ENCODE results near the gene COL20A1. TPM values are rescaled to one million over a fixed set of nuclear protein-coding genes. Genes with fewer than 3 reads are reported as not detected.
A peak's percentile ranks its signal among the peaks of the same experiment; 100 is the strongest.

The COL20A1 gene
- total RNA-seq, 1 experiment from 2014 or later = not detected

DNA sequence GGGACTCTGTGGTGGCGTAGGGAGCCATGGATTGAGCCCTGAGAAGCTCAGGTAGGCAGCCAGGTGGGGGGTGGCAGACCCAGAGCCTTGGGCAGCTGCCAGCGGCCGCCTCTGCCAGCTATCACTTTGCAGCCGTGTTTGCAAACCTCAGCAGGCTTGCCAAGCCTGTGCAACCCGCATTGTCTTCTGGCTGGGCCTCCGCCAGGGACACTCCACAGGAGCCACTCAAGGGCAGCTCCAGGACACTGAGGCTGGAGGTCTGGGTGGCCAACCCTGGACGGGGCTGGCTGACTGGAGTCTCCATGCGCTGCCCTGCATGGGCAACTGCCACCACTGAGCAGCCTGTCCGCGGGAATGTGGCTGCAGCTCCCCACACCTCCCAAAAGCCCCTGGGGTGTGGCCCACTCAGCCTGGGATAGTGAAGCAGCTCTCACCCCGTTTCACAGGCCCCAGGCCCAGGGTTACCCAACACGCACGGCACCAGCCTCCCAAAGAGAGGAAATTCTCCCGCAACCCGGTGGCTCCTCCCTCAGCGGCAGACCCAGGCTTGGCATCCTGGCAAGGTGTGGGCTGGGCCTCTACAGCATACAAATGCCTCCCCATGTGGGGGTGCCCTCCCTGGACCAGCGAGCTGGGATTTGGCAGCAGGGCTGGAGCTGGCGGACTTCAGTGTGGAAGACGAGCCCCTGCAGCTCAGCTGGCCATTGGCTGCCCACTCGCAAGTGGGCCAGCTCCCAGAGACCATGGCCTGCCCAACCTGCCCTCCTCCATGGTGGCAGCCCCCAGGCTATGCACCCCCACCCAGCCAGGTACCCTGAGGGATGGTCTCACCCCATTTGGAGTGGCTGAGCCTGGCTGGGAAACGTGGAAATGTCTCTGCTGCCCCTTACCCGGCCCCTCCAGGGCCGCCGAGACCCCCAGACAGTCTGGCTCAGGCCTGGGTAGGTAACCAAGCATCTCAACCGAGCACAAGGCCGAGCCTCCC is 65.2 kb downstream of the COL20A1 start:
- ChIA-PET POLR2A (ENCODE audit: unreplicated experiment) (no interaction called here), CTCF (no interaction called here)
- Histone ChIP-seq H3K79me2 (ENCODE audit: low read length) (no peaks in the 10 kb centered on the region), H3K27me3 (ENCODE audit: low read length) (0 out of 2 replicates have a peak, but pooled peaks cover 4% of the 10 kb centered on the region), H3K27ac (ENCODE audit: low read length) (no peak overlapping the region), H3K9me2 (replicated peaks; ENCODE audit: low read length) (no peaks in the 10 kb centered on the region), H4K20me1 (ENCODE audit: low read length) (no peaks in the 10 kb centered on the region), H3K4me2 (ENCODE audit: low read length) (no peak overlapping the region), H3K4me1 (ENCODE audit: insufficient read depth, low read length) (no peaks in the 10 kb centered on the region), H3K4me3 (ENCODE audit: low read length) (no peak overlapping the region), H3F3A (ENCODE audit: low read length, unreplicated experiment) (no peaks in the 10 kb centered on the region), H3K9ac (ENCODE audit: low read length) (no peak overlapping the region), H3K9me3 (ENCODE audit: low read length) (no peaks in the 10 kb centered on the region), H2AFZ (ENCODE audit: low read length) (no peak overlapping the region), H3K36me3 (ENCODE audit: low read depth, low read length) (no peaks in the 10 kb centered on the region)
- ATAC-seq (0 out of 2 replicates have a peak, but pooled peaks have one; percentile 13), DNase-seq (no peak)
- TF ChIP-seq EZH2phosphoT487 (IDR thresholded peaks at IDR 0.05; ENCODE audit: borderline replicate concordance, low read length) = no peak
- intact Hi-C loops (cut with micrococcal nuclease) = no loop called here
- no TSS peak for BruUV-seq (replicated peaks)

DNA sequence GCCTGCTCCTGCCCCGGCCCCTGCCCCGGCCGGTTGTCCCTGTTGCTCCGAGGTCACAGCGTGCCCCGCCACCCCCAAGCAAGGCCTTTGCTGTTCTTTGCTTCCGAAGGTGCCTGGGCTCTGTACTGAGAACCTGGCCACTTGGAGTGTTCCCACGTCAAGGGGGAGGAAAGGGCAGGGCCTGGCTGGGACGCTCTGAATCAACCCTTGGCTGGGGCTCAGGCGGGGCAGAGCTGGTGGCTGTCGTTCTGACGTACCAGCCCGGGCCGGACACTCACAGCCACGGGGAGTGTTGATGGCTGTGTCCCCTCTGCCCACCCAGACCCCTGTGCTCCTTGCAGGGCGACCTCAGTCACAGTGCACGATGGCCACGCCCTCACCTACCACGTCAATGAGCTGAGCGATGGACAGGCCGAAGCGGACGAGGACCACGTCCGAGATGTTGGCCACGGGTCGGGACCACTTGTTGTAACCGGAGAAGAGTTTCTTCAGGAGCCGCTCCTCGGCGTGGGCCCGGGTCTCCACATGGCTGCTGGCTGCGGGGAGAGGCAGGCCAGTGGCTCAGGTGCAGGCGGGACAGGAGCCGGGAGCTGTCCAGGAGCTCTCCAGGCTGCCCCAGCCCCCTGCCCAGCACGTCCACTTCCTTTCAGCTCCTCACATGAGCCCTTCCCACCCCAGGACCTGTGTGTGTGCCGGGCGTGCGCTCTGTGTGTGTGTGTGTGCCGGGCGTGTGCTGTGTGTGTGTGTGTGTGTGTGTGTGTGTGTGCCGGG is 66.4 kb downstream of the COL20A1 start:
- H3K27ac ChIP-seq (ENCODE audit: low read length) = no peak overlapping the region
- no TSS peak for BruUV-seq (replicated peaks)
- intact Hi-C loops (cut with micrococcal nuclease) = no loop called here
- H3K4me2 ChIP-seq (ENCODE audit: low read length) = no peak overlapping the region
- POLR2A ChIA-PET (ENCODE audit: unreplicated experiment) = no interaction called here
- TF ChIP-seq, protein P1, sequence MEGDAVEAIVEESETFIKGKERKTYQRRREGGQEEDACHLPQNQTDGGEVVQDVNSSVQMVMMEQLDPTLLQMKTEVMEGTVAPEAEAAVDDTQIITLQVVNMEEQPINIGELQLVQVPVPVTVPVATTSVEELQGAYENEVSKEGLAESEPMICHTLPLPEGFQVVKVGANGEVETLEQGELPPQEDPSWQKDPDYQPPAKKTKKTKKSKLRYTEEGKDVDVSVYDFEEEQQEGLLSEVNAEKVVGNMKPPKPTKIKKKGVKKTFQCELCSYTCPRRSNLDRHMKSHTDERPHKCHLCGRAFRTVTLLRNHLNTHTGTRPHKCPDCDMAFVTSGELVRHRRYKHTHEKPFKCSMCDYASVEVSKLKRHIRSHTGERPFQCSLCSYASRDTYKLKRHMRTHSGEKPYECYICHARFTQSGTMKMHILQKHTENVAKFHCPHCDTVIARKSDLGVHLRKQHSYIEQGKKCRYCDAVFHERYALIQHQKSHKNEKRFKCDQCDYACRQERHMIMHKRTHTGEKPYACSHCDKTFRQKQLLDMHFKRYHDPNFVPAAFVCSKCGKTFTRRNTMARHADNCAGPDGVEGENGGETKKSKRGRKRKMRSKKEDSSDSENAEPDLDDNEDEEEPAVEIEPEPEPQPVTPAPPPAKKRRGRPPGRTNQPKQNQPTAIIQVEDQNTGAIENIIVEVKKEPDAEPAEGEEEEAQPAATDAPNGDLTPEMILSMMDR (conservative IDR thresholded peaks at IDR 0.05; ENCODE audit: low read depth, low read length) = no peak
- TF ChIP-seq EZH2phosphoT487 (IDR thresholded peaks at IDR 0.05; ENCODE audit: borderline replicate concordance, low read length) = no peak
- TF ChIP-seq EZH2 (IDR thresholded peaks at IDR 0.05; ENCODE audit: low read length, unreplicated experiment) = no peak
- H3K36me3 ChIP-seq (ENCODE audit: low read depth, low read length) = no peaks in the 10 kb centered on the region
- CTCF ChIA-PET = no interaction called here
- H3K9ac ChIP-seq (ENCODE audit: low read length) = no peak overlapping the region
- H4K20me1 ChIP-seq (ENCODE audit: low read length) = no peaks in the 10 kb centered on the region
- H3K27me3 ChIP-seq (ENCODE audit: low read length) = 0 out of 2 replicates have a peak, but pooled peaks cover 4% of the 10 kb centered on the region
- no peak overlapping the region for H2AFZ ChIP-seq (ENCODE audit: low read length)
- no peaks in the 10 kb centered on the region for H3K79me2 ChIP-seq (ENCODE audit: low read length)
- H3K4me1 ChIP-seq (ENCODE audit: insufficient read depth, low read length) = no peaks in the 10 kb centered on the region
- H3K4me3 ChIP-seq (ENCODE audit: low read length) = no peak overlapping the region
- ATAC-seq = no peak
- H3K9me3 ChIP-seq (ENCODE audit: low read length) = no peaks in the 10 kb centered on the region
- H3K9me2 ChIP-seq (replicated peaks; ENCODE audit: low read length) = no peaks in the 10 kb centered on the region
- no peak for DNase-seq
- H3F3A ChIP-seq (ENCODE audit: low read length, unreplicated experiment) = no peaks in the 10 kb centered on the region

DNA sequence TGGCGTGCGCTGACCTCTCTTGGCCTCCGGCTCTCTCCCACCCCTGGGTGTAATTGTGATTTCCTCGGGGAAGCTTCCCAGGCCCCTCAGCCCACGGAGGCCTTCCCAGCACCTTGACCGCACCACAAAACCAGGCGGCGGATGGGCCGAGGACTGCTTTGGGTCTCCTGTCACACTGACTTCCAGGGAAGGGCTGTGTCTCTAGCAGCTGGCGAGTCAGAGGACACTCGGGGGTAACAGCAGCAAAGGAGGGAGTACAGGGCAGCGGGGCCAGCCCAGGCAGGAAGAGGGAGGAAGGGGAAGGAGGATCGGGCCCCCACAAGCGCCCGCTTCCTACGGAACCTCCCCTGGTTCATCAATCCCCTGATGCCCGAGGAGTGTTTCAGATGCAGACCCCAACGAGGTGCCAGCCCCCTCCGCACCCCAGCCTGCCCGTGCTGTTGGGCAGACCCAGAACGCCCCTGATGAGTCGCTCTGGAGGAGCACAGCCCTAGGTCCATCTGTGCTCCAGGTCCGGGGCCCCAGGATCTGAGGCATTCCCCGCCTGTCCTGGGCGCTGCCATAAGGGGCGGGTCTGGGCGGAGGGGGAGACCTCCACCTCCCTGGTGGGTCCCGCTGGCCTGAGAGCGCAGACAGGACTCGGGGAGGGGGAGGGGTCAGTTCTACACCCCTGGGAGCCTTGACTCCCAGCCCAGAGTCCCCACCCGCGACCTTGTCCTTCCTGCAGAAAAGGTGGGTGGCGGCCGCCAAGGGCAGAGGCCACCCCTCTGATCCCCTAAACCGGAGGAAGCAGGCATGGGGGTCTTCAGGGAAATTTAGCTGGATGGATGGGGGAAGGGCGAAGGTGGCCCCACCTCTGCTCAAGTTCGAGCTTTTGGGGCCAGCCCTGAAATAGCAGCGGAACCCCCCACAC is 67.2 kb downstream of the COL20A1 start:
- POLR2A ChIA-PET (ENCODE audit: unreplicated experiment) = no interaction called here

More for the DNA sequence above, 67.2 kb downstream of the COL20A1 start:
- Histone ChIP-seq H3K9ac (ENCODE audit: low read length) (no peak overlapping the region), H3K4me1 (ENCODE audit: insufficient read depth, low read length) (no peaks in the 10 kb centered on the region), H3F3A (ENCODE audit: low read length, unreplicated experiment) (no peaks in the 10 kb centered on the region), H3K79me2 (ENCODE audit: low read length) (no peaks in the 10 kb centered on the region), H2AFZ (ENCODE audit: low read length) (no peak overlapping the region), H3K27me3 (ENCODE audit: low read length) (0 out of 2 replicates have a peak, but pooled peaks cover 4% of the 10 kb centered on the region), H3K27ac (ENCODE audit: low read length) (no peak overlapping the region), H3K4me2 (ENCODE audit: low read length) (no peak overlapping the region), H3K9me3 (ENCODE audit: low read length) (no peaks in the 10 kb centered on the region), H4K20me1 (ENCODE audit: low read length) (no peaks in the 10 kb centered on the region), H3K36me3 (ENCODE audit: low read depth, low read length) (no peaks in the 10 kb centered on the region), H3K4me3 (ENCODE audit: low read length) (no peak overlapping the region), H3K9me2 (replicated peaks; ENCODE audit: low read length) (no peaks in the 10 kb centered on the region)
- no peak for ATAC-seq
- no TSS peak for BruUV-seq (replicated peaks)
- no peak for DNase-seq
- TF ChIP-seq, protein P1 (conservative IDR thresholded peaks at IDR 0.05; ENCODE audit: low read depth, low read length) = no peak
- TF ChIP-seq EZH2 (IDR thresholded peaks at IDR 0.05; ENCODE audit: low read length, unreplicated experiment) (no peak), EZH2phosphoT487 (IDR thresholded peaks at IDR 0.05; ENCODE audit: borderline replicate concordance, low read length) (no peak)
- CTCF ChIA-PET = no interaction called here
- intact Hi-C loops (cut with micrococcal nuclease) = no loop called here
